ENCODE measurements around the gene RELL2.

RELL2 gene

DNA sequence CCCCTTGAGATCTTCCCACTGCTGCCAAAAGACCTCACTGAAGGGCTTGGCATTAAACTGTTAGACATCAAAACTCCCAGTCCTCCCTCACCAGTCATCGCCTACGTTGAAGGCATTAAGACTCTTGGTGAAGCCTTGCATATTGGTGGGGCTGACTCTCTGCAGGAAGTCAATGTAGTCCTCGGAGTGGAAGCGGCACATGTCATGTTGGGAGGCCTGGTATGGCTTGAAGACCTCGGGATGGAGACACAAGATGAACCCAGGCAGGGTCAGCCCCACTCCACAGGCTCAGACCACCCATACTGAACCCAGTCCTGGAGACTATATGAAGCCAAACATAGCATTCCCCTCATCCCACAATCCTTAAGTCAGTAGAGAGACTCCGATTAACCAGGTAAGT is 2.1 kb upstream of the RELL2 start:
- DNase-seq, result no peak
- TF ChIP-seq GATA1 (IDR thresholded peaks at IDR 0.05; ENCODE audit: low read depth, low read length), result no peak
- TF ChIP-seq POLR2A (IDR thresholded peaks at IDR 0.05; ENCODE audit: low read length), result no peak

DNA sequence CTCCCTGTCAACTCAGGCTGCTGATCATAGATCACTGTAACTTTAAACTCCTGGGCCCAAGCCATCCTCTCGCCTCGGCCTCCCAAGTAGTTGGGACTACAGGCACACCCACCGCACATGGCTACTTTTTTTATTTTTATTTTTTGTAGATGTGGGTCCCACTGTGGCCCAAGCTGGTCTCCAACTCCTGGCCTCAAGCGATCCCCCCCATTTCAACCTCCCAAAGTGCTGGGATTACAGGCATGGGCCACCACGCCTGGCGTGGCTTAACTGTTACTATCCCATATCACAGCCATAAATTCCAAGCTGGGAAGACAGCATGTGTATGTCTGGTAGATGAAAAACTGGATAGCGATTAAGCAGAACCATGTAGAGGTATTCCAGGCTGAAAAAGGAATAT is 1.2 kb upstream of the RELL2 start:
- TF ChIP-seq POLR2A (IDR thresholded peaks at IDR 0.05; ENCODE audit: low read length), result no peak
- no peak for TF ChIP-seq GATA1 (IDR thresholded peaks at IDR 0.05; ENCODE audit: low read depth, low read length)

DNA sequence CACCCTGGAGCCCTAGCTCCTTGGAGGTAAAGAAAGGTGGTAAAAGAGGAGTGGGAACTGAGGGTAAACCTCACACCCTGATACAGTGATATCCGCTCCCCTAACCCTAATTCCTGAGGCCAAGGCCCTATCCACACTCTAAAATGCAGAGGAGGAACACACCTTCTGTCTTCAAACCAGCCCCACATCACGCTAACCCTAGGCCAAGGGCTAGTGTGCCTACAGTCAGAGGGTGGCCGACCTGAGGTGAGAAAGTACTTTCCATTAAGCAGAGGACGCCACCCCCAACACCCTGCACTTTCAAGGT is 738 bp upstream of the RELL2 start:
- no peak for DNase-seq
- no peak for TF ChIP-seq GATA1 (IDR thresholded peaks at IDR 0.05; ENCODE audit: low read depth, low read length)
- no peak for TF ChIP-seq POLR2A (IDR thresholded peaks at IDR 0.05; ENCODE audit: low read length)

More for the DNA sequence above, 1.2 kb upstream of the RELL2 start:
- DNase-seq, result no peak

DNA sequence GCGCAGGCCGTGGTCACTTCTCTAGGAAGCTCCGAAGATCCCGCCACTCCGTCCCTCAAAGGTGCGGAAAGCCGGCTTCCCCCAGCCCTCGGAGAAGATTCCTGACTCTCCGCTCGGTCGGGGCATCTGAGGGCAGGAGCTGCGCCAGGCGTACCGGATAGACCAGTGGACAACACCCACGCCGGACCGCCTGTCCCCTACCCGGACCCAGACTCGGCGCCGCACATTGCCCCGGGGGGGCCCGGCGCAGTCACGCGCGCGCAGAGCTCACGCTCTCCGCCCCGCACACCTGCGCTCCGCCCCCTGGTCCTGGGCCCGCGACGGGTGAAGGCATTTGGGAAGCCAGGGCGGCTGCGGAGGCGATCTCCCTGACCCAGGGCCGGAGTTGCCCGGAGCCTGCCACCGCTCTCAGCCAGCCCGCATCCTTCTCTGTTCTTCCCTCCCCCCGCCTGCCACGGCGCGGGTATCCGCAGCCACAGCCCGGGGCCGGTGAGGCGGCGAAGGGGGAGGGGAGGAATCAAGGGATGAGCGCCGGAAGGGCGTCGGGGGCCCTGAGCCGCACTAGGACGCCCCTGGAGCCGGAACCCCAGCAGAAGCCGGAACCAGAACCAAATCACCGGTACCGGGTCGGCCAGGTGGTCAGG is 448 bp downstream of the RELL2 start:
- peak; percentile 55 to 69 for DNase-seq
- no peak for TF ChIP-seq POLR2A (IDR thresholded peaks at IDR 0.05; ENCODE audit: low read length)
- no peak for TF ChIP-seq GATA1 (IDR thresholded peaks at IDR 0.05; ENCODE audit: low read depth, low read length)

GRCh38 chr5:141637767-141638419 is 1.1 kb downstream of the RELL2 start:
- TF ChIP-seq POLR2A (IDR thresholded peaks at IDR 0.05; ENCODE audit: low read length), result no peak
- no peak for TF ChIP-seq GATA1 (IDR thresholded peaks at IDR 0.05; ENCODE audit: low read depth, low read length)
- peak; percentile 70 to 73 for DNase-seq

DNA sequence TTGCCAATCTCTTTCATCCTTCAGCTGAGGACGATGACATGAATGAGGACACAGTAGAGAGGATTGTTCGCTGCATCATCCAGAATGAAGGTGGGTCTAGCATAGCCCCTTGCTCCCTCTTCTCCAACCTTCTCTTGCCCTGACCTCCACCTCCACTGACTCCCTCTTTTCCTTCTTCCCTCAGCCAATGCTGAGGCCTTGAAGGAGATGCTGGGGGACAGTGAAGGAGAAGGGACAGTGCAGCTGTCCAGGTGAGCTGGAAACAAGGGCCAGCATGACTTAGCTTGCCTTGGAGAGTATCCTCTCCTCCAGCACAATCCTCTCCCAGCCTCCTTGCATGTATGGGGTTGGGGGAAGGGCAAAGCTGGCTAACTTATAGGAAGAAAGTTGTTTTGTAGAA is 2.0 kb downstream of the RELL2 start:
- no peak for TF ChIP-seq POLR2A (IDR thresholded peaks at IDR 0.05; ENCODE audit: low read length)
- TF ChIP-seq GATA1 (IDR thresholded peaks at IDR 0.05; ENCODE audit: low read depth, low read length), result no peak
- DNase-seq, result no peak

GRCh38 chr5:141639357-141640050 is 2.7 kb downstream of the RELL2 start:
- no peak for DNase-seq
- no peak for TF ChIP-seq POLR2A (IDR thresholded peaks at IDR 0.05; ENCODE audit: low read length)
- no peak for TF ChIP-seq GATA1 (IDR thresholded peaks at IDR 0.05; ENCODE audit: low read depth, low read length)

GRCh38 chr5:141640051-141640415 is 3.2 kb downstream of the RELL2 start:
- no peak for DNase-seq
- no peak for TF ChIP-seq GATA1 (IDR thresholded peaks at IDR 0.05; ENCODE audit: low read depth, low read length)
- no peak for TF ChIP-seq POLR2A (IDR thresholded peaks at IDR 0.05; ENCODE audit: low read length)

GRCh38 chr5:141640698-141641097 is 3.9 kb downstream of the RELL2 start:
- no peak for DNase-seq
- TF ChIP-seq GATA1 (IDR thresholded peaks at IDR 0.05; ENCODE audit: low read depth, low read length), result no peak

- TF ChIP-seq GATA1 (IDR thresholded peaks at IDR 0.05; ENCODE audit: low read depth, low read length) (no peak), POLR2A (IDR thresholded peaks at IDR 0.05; ENCODE audit: low read length) (no peak)
- DNase-seq, result peak; percentile 48 to 60
These were observed 5.0 kb downstream of the RELL2 start for GRCh38 chr5:141641634-141642267.

- TF ChIP-seq POLR2A (IDR thresholded peaks at IDR 0.05; ENCODE audit: low read length), result no peak
- TF ChIP-seq GATA1 (IDR thresholded peaks at IDR 0.05; ENCODE audit: low read depth, low read length), result no peak
- DNase-seq, result no peak
These were observed 9.2 kb downstream of the RELL2 start for GRCh38 chr5:141646026-141646425.

DNA sequence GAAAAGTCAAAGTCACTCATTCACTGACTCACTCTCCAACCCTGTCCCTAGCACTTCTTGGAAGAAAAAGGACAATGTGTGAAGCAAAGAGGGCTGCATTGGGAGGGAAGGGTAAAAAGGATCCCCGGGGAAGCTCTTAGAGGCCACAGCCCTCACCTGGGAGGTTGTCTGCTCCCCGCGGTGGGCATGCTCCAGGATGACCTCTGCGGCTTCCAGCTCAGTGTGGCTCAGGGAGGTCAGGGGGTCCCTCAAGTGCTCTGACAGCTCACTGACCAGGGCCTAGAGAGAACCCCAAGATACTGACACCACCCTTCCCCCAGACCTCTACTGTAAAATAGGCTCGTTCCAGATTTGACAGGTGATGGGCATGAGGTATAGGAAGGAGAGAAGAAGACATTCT is 10.4 kb downstream of the RELL2 start:
- no peak for DNase-seq

GRCh38 chr5:141647851-141648250 is 11.1 kb downstream of the RELL2 start:
- no peak for DNase-seq
- no peak for TF ChIP-seq GATA1 (IDR thresholded peaks at IDR 0.05; ENCODE audit: low read depth, low read length)
- TF ChIP-seq POLR2A (IDR thresholded peaks at IDR 0.05; ENCODE audit: low read length), result no peak

More for the DNA sequence above, 10.4 kb downstream of the RELL2 start:
- TF ChIP-seq GATA1 (IDR thresholded peaks at IDR 0.05; ENCODE audit: low read depth, low read length), result no peak
- no peak for TF ChIP-seq POLR2A (IDR thresholded peaks at IDR 0.05; ENCODE audit: low read length)

DNA sequence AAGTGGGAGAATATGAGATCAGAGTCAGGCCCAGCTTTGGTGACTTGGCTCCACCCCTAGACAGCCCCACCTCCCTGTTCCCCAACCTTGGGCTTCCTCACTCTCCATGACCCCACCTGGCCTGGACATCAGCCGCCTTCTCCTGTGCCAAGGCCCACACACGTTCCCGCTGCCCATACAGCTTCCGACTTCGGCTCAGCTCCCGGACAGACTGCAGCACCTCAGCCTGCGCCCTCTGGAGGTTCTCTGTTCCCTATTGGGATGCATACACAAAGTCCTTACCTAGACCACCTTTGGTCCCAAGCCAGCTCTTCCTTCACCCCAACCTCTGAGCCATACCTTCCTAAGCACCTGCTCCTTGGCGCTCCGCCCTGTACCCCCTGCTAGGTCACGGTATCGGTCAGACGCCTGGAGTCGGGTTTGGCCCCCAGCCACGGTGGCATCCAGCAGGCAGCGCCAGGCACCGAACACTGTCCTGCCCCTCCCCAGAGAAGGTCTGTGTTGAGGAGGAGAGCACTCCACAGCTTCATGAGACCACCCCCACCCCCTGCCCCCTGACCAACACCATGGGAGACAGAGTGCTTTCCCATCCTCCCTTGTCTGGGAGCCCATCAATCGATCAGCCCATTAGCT is 12.4 kb downstream of the RELL2 start:
- no peak for DNase-seq
- TF ChIP-seq GATA1 (IDR thresholded peaks at IDR 0.05; ENCODE audit: low read depth, low read length) (no peak), POLR2A (IDR thresholded peaks at IDR 0.05; ENCODE audit: low read length) (no peak)

Measured in erythroblast (primary cell).